Progenitor cell of endocrine pancreas (in vitro differentiated cells): ENCODE results near the gene MYH9. TPM values are rescaled to one million over a fixed set of nuclear protein-coding genes. Genes with fewer than 3 reads are reported as not detected.

Source experiments
- DNase-seq: peaks from one replicate; pipeline ENCODE4 v3.0.0; 2021; ENCODE audit warnings: low spot score; ENCODE audit not compliant: unreplicated experiment
- H3K27ac Mint-ChIP-seq: 2 replicates; pipeline ENCODE4 v1.8.0; 2021; ENCODE audit warnings: mild to moderate bottlenecking, moderate library complexity, mixed read lengths
- H3K27me3 Mint-ChIP-seq: 2 replicates; pipeline ENCODE4 v1.8.0; 2021; ENCODE audit warnings: mixed read lengths
- H3K36me3 Mint-ChIP-seq: 2 replicates; pipeline ENCODE4 v1.8.0; 2022; ENCODE audit warnings: mixed read lengths; ENCODE audit not compliant: insufficient read depth
- H3K4me1 Mint-ChIP-seq: 2 replicates; pipeline ENCODE4 v1.8.0; 2021; ENCODE audit warnings: low read depth, mixed read lengths
- H3K4me3 Mint-ChIP-seq: 2 replicates; pipeline ENCODE4 v1.8.0; 2021; ENCODE audit warnings: low read depth, mild to moderate bottlenecking, moderate library complexity, mixed read lengths
- H3K9me3 Mint-ChIP-seq: 2 replicates; pipeline ENCODE4 v1.8.0; 2021; ENCODE audit warnings: low read depth, mixed read lengths
- total RNA-seq: library from RNA; stranded (reverse); gene quantifications from 2 replicates; pipeline ENCODE4 v1.2.1, GENCODE V29; 2021
- TF ChIP-seq, protein P1 (sequence below): fragments of 200-600 bp; sonication (generic); IDR thresholded peaks from one replicate; pipeline ENCODE4 v1.5.0; 2021; ENCODE audit warnings: antibody characterized with exemption, mild to moderate bottlenecking; ENCODE audit not compliant: unreplicated experiment

MYH9 gene
- total RNA-seq, 1 donor from 2014 or later: 299 TPM

DNA sequence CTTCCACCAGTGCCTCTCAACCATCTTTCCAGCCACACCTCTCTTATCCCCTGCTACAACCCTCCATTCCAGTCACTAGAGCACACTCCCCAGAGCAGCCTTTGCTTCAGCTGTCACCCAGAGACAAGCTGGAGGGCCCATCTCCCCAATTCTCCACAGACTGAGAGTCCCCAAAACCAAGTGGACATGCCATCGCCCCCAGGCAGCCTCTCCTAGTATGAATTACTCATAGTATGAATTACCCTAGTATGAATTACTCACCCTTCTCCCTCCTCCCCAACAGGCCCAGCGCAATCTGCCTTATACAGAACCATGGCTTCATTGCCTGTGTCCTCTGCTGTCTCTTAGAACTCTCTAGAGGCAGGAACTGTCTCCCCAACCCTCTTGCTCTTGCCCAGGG is 24.8 kb downstream of the MYH9 start:
- Mint-ChIP-seq H3K9me3 (no peaks in the 10 kb centered on the region), H3K27me3 (no peaks in the 10 kb centered on the region), H3K4me1 (peaks cover 83% of the 10 kb centered on the region), H3K4me3 (peak overlapping the region; percentile 9), H3K27ac (peak overlapping the region; percentile 94), H3K36me3 (no peaks in the 10 kb centered on the region)
- no peak for DNase-seq
- TF ChIP-seq, protein P1, sequence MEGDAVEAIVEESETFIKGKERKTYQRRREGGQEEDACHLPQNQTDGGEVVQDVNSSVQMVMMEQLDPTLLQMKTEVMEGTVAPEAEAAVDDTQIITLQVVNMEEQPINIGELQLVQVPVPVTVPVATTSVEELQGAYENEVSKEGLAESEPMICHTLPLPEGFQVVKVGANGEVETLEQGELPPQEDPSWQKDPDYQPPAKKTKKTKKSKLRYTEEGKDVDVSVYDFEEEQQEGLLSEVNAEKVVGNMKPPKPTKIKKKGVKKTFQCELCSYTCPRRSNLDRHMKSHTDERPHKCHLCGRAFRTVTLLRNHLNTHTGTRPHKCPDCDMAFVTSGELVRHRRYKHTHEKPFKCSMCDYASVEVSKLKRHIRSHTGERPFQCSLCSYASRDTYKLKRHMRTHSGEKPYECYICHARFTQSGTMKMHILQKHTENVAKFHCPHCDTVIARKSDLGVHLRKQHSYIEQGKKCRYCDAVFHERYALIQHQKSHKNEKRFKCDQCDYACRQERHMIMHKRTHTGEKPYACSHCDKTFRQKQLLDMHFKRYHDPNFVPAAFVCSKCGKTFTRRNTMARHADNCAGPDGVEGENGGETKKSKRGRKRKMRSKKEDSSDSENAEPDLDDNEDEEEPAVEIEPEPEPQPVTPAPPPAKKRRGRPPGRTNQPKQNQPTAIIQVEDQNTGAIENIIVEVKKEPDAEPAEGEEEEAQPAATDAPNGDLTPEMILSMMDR: no peak

DNA sequence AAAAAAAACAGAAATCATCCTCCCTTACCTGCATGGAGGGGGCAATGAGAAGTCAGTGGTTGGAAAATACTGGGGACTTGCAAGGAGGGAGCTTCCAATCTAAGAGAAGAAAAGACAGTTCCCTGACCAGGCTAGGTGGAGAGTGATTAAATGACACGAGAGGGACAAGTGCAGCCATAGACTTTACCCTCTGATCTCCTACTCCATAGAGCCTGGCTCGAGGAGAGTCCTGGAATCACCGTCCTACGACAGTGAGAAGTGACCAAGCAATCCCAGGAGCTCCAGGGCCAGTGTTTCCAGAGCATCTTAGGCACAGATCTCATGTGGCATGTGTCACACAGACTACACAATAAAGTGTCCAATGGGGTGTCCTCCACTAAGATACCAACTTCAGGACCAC is 25.7 kb downstream of the MYH9 start:
- no peak for DNase-seq

DNA sequence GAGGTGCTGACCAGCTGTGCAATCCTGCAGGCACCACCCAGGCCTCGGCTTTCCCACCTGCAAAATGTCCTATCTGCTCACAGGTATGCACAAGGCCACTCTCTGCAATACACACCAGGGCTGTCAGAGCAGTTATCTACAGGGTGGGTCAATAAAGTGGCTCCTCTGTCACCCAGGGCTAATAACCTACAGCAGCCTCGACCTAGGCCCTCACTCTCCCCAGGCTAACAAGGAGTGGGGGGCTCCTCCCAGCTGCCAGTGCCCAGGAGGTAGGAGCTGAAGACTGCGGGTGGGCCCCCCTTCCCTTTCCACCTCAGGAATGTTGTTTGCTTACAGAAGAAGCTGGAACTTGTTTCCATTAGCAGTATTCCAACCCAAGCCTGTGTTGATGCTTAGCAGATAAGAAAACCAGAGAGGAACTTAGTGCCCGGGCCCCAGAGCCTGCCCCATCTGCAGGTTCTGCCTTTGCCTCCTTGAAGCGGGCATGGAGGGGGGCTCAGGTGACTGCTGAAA is 26.8 kb downstream of the MYH9 start:
- H3K9me3 Mint-ChIP-seq: no peaks in the 10 kb centered on the region
- no peaks in the 10 kb centered on the region for H3K27me3 Mint-ChIP-seq
- TF ChIP-seq, protein P1: no peak
- H3K4me3 Mint-ChIP-seq: no peak overlapping the region
- H3K36me3 Mint-ChIP-seq: no peaks in the 10 kb centered on the region
- H3K27ac Mint-ChIP-seq: peak overlapping the region; percentile 94
- DNase-seq: no peak
- peaks cover 77% of the 10 kb centered on the region for H3K4me1 Mint-ChIP-seq

More for the DNA sequence above, 25.7 kb downstream of the MYH9 start:
- Mint-ChIP-seq H3K4me1 (peaks cover 82% of the 10 kb centered on the region), H3K36me3 (no peaks in the 10 kb centered on the region), H3K9me3 (no peaks in the 10 kb centered on the region), H3K4me3 (no peak overlapping the region), H3K27me3 (no peaks in the 10 kb centered on the region), H3K27ac (peak overlapping the region; percentile 94)
- TF ChIP-seq, protein P1: no peak

DNA sequence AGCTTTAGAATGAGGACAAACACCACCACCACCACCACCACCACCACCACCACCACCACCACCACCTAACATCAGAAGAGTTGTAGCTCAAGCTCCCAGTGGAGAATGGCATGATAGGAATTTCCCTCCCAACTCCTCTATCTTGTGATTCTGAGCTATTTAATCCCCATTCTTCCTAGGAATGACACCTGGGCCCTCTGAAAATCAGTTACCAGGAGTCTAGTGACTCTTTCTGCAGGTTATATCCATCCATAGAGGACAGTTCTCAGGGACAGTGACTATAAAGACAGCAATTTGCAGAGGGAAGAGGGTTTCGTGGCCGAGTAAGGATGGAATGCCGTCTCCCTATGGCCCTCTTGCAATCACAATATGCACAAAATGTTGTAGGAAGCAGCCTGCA is 27.8 kb downstream of the MYH9 start:
- TF ChIP-seq, protein P1: no peak
- H3K36me3 Mint-ChIP-seq: no peaks in the 10 kb centered on the region
- H3K9me3 Mint-ChIP-seq: no peaks in the 10 kb centered on the region
- no peaks in the 10 kb centered on the region for H3K27me3 Mint-ChIP-seq
- peaks cover 83% of the 10 kb centered on the region for H3K4me1 Mint-ChIP-seq
- peak overlapping the region; percentile 50 for H3K4me3 Mint-ChIP-seq
- peak overlapping the region; percentile 95 for H3K27ac Mint-ChIP-seq
- DNase-seq: no peak

DNA sequence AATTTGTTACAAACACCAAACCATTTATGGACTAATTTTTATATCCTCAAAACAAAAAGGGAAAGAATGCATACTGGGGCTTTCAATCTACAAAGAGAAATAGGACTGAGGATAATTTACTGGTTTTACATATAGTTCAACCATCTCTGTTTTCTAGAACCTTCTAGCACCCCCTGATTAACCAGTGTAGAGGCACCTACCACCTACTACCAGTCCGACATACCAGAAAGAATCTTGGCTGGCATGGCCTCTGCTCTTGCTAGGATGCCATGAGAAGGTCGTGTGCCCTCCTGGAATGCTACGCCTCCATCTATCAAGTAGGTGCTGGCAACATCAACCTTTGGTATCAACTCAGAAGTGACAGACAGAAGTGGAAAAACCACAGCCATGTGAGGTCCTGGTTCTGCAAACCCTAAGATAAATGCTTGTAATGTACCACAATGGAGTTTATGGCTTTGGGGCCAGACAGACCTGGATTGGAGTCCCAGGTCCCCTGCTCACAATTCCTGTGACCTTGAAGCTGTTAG is 28.2 kb downstream of the MYH9 start:
- TF ChIP-seq, protein P1: no peak
- Mint-ChIP-seq H3K27me3 (no peaks in the 10 kb centered on the region), H3K4me3 (no peak overlapping the region), H3K9me3 (no peaks in the 10 kb centered on the region), H3K36me3 (no peaks in the 10 kb centered on the region), H3K4me1 (peaks cover 81% of the 10 kb centered on the region), H3K27ac (peak overlapping the region; percentile 95)
- DNase-seq: no peak
